Stimulated activated CD4-positive, alpha-beta T cell treated with anti-CD3 and anti-CD28 coated beads, Interleukin-15, amount 100 ng/mL, for 1 hour (primary cell): ENCODE results near the gene OGDH.

ENCODE experiments used
- DNase-seq, 2 donors: peaks; one replicate each; pipeline ENCODE4 v3.0.0-alpha.2; 2020; ENCODE audit warnings: low read depth in 1 of 2, low spot score in 1 of 2

OGDH gene

DNA sequence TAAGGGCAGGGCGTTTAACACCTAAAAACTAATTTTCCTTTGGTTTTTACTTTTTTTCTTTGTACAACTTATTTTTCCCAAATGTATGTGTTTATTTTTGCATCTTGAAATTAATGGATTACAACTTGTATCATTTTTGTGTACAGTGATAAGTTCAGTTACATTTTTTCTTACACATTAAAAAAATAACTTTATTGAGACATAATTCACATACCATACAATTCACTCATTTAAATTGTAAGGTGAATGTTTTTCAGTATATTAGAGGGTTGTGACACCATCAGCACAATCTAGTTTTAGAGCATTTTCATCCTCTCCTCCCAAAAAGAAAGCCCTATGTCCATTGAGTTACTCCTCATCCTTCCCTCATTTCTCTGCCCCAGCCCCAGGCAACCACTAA lies 11.6 kb downstream of the OGDH start:
- DNase-seq: no peak

DNA sequence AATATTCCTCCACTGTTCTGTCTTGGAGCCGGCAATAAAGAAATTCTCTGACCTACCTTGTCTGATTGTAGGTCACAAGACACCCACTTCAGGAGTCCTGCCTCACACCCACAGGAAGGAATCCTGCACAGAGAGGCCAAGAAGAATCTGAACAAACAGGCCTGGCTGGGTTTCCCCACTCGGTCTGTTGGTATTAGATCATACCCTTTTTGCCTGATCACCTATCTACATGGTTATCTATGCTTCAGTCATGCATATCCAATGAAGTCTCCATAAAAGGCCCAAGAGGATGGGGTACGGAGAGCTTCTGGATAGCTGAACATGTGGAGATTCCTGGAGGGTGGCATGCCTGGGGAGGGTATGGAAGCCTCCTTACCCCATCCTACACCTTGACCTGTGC lies 12.3 kb downstream of the OGDH start:
- no peak for DNase-seq

DNA sequence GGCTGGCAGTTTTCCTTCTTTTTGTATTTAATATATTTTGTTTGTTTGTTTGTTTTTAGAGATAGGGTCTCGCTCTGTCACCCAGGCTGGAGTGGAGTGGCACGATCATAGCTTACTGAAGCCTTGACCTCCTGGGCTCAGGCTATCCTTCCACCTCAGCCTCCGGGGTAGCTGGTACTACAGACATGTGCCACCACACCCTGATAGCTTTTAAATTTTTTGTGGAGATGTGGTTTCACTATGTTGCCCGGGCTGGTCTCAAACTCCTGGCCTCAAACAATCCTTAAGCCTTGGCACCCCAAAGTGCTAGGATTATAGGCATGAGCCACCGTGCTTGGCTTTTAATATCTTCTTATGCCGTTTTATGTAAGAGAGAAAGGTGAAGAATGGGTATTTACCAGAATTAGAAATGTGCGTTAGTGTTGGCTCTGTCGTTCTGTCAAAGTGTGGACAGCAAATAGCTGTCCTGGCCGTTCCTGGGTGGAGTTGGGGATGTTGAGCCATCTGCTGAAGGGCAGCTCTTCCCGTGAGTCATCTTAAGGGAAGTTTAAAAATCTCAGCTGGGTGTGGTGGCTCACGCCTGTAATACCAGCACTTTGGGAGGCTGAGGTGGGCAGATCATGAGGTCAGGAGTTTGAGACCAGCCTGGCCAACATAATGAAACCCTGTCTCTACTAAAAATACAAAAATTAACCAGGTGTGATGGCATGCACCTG lies 14.8 kb downstream of the OGDH start:
- no peak for DNase-seq

DNA sequence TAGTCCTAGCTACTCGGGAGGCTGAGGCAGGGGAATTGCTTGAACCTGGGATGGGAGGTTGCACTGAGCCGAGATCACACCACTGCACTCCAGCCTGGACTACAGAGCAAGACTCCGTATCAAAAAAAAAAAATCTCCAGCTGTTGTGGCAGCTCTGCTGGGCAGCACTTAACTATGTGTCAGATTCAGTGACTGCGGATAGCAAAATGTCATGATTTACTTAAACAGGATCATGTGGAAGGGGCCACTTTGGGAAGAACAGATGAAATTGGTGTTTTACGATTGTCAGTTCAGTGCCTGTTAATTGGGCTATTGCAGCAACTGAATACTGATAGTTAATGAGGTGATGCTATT lies 15.3 kb downstream of the OGDH start:
- no peak for DNase-seq

DNA sequence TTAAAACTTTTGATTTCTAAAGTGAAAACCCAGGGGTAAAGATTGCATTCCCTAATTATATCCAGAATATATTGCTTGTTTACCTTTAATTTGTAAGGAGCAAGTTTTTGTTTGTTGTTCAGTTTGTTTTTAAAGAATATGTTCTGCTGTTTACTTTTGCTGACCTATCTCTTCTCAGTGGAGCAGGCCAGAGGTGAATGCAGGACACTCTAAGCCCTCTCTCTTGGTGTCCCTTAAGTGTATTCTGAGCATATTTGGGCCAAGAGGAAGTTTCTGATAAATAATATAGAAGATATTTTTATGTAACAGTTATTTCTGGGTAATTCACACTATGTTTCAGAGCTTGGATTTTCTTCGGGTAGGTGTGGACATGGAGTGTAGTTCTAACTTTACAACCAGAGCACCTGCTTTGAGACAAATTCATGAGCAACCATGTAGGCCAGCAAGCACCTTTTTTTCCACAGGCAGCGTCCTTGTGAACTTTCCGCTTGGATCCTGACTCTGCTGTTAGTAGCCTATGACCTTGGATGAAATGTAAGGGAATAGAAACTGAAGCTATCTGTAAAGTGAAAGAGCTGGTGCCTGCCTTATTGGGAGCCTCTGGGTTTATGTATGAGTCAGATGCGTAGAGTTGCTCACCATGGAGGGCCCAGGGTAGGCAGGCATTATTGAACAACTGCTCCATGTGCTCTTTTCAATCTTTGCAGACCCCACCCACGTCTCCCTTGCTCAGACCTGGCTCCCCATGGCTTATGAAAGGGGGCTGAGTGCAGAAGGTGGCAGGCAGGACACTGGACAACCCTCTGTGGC lies 16.1 kb downstream of the OGDH start:
- no peak for DNase-seq

DNA sequence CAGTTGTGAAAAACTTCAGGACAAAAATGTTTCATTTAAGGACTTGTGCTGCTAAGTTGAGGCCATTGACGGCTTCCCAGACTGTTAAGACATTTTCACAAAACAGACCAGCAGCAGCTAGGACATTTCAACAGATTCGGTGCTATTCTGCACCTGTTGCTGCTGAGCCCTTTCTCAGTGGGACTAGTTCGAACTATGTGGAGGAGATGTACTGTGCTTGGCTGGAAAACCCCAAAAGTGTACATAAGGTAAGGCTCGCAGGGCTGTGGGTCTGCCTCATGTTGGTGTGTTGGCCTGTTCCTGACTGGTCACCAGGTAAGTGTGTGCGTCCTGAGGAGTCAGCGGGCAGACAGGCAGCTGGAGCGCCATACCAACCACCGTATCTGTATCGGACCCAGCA lies 17.9 kb downstream of the OGDH start:
- DNase-seq: no peak

DNA sequence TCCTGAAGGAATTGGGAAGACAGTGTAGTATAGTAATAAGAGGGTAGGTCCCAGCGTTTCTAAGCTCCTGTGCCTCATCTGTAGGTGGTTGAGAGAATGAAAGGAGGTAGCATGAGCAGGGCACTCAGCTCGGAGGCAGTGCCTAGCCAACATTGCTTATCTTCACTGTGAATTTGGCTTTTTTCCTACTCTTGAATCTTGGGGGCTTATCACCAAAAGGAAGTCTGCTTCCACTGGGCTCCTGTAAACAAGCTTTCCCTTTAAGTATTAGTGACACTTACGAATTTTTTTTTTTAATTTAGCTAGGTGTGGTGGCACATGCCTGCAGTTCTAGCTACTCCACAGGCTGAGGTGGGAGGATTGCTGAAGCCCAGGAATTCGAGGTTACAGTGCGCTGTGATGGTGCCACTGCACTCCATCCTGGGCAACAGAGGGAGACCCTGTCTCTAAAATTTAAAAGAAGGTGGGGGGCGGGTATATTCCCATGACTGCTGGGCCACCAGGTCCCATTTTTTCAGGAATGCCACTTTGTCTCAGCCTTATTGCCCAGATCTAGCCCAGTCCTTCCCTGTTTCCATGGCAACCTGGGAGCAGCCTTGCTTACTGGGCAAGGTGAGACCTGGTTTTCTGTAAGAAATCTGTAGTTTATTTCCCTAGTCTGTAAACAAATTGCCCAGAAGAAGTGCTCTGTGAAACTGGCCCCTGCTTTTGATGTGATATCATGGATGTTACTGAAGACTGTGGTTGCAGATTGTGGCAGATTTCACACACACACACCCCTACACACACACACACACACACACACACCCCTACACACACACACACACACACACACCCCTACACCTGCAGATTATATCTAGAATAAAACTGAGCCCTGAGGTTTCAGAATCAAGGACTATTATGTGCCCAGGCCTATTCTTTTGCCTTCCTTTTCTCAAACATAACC lies 19.4 kb downstream of the OGDH start:
- no peak for DNase-seq

DNA sequence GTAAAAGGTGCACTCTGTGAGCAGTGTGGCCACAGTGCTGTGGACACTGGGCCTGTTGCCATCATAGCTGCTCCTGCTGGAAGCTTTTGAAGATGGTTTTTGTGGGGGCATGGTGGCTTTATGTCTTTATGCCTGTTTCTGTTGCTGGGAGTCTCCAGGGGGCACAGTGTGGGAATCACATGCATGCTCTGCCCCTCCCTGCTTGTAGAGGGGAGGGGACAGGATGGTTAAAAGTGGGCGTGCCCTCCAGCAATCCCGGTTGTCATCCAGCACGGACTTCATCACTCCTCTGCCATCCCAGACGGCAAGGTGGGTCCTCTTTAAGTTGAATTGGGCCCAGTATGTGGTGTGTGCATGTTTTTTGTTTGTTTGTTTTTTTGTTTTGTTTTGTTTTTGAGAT lies 20.2 kb downstream of the OGDH start:
- DNase-seq: no peak

DNA sequence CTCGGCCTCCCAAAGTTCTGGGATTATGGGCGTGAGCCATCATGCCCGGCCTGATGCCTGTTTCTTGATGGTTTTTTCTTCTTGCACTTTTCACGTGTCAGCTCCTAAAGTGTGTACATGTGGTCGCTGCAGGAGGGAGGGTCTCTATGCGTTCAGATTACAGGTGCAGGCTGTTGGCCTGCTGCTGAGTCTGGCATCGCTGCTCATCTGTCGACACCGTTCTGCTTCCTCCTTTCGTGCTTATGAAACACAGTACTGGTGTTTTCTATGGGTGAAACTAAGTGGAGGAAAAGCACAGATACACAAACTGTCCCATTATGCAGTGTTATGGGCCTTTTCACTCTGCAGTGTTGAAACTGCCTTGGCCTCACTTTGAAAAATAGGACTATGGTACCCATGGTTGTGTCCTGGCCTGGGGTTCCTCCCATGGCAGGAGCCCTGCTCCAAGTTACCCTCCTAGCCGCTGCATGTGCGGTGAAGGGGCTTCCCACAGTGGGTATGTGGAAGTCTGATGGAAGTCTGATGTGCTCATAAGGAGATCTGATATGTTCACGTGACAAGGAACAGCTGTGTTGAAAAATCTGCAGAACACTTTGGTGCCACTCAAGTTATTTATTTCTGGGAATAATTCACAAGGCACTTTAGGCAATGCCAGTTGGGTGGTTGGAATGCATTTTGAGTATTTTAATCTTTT lies 23.5 kb downstream of the OGDH start:
- DNase-seq: no peak

DNA sequence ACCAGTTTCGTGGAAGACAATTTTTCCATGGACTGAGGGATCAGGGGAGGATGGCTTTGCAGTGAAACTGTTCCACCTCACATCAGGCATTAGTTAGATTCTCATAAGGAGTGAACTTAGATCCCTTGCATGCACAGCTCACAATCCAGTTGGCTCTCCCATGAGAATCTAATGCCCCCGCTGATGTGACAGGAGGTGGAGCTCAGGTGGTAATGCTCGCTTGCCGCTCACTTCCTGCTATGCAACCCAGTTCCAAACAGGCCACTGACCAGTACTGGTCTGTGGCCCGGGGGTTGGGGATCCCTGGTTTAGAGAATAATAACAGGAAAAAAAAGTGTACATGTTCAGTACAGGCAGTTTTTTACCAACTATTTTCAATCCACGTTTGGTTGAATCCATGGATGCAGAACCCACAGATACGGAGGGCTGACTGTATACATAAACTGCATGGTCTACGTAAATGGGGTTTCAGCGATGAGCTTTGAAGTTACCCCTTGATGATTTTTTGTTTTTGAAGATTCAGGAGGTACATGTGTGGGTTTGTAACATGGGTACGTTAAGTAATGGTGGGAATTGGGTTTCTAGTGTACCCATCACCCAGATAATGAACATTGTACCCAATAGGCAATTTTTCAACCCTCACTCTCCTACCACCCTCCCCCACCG lies 24.5 kb downstream of the OGDH start:
- DNase-seq: no peak

DNA sequence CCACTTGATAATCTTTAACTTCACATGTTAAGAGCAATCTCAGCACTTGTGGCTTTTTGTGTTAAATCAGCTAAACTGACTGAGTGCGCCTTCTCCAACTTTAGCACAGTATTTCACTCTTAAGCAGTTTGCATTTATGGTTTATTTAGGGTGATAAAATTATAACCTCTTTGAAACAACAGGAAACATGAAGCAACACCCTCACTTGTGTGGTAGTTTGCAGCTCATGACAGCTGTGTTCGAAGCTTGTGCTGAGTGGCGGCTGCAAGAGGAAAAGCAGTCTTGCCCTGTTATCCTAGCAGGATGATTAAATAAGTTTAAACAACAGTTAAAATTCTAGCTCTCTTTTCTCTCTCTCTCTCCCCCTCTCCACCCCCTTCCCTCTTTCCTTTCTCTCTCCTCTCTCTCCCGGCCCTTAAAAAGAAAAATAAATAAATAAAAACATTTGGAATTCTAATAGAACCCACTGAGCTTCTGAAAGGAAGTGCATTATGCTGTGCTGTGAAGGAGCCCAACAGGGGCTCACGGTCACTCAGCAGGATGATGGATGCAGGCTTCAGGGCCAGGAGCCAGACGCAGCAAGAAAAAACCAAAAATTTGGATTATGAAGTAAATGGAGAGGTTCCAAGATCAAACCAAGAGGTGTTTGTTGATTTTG lies 25.2 kb downstream of the OGDH start:
- no peak for DNase-seq

DNA sequence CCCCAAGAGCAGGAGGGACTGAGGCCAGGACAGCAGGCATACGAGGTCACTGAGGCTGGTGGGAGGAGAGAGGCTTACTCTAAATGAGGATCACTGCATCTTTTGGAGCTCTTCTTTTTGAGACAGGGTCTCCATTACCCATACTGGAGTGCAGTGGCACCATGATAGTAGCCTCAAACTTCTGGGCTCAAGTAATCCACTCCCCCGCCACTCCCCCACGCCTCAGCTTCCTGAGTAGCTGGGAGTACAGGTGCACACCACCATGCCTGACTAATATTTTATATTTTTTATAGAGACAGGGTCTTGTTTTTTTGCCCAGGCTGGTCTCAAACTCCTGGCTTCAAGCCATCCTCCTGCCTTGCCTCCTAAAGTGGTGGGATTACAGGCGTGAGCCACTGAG lies 25.8 kb downstream of the OGDH start:
- DNase-seq: no peak

DNA sequence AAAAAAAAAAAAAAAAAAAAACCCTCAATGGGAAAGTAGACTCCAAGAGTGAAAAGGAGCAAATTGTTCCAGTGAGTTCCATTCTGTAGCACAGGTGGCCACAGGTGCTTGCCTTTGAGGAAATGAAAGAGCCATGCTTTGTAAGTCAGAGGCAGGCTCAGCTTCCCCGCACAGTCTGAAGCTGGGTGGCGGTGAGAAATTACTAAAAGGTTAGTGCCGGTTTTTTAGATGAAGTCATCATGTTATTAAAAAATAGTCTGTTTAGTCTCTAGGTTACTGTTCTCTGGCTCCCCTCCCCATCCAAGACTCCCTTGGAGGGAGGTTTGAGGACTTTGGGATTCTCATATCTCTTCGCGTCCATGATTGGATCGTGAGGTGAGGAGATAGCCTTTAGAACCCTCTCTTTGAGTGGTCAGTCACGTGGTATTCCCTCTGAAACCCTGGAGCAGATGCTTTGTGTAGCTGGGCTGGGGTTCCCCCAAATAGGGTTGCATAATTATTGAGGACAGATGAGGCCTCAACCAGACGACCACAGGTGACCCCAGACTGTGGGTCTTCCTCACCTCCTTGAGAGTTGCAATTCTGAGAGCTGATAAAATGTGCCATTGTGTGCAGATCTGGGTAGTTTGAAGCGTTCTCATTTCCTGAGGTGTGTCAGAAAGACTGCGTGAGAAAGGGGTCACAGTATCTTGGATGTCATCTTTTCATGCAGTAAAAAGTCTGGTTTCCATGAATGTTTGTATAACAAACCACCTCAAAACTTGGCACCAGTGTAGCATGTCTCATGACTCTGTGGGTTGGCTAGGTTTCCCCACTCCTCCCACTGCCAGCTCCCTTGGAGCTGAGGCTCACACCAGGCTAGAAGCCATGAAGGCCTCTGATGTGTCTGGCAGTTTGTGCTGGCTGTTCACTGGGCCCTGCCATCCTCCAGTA lies 27.1 kb downstream of the OGDH start:
- peak; percentile 27 to 31 for DNase-seq

DNA sequence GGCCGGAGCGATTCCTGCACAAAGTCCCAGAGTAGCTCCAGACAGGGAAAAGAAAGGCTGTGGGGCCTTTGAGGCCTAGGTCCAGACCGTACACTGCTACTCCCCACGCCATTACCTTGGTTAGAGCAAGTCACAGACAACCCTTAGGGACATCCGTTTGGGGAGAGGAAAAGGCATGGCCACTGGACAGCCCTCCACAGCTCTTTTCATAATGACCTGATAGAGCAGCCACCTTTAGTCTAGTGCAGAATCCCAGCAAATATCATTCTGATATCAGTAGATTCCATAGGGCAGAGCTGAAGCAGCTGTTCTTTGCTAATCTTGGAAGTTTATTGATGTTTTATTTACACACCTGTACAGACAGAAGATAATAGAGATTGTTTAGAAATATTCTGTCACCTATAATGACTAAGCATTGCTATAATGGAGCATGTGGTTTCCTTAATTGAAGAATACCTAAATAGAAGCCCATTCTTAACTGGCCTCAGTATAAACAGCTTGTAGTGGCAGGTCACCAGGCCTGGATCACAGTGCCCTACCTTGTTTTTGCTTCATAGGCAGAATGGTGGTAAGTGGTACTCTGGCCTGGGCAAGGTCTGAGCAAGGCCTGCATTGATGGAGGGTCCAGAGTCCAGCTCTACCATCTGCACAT lies 27.9 kb downstream of the OGDH start:
- DNase-seq: no peak

DNA sequence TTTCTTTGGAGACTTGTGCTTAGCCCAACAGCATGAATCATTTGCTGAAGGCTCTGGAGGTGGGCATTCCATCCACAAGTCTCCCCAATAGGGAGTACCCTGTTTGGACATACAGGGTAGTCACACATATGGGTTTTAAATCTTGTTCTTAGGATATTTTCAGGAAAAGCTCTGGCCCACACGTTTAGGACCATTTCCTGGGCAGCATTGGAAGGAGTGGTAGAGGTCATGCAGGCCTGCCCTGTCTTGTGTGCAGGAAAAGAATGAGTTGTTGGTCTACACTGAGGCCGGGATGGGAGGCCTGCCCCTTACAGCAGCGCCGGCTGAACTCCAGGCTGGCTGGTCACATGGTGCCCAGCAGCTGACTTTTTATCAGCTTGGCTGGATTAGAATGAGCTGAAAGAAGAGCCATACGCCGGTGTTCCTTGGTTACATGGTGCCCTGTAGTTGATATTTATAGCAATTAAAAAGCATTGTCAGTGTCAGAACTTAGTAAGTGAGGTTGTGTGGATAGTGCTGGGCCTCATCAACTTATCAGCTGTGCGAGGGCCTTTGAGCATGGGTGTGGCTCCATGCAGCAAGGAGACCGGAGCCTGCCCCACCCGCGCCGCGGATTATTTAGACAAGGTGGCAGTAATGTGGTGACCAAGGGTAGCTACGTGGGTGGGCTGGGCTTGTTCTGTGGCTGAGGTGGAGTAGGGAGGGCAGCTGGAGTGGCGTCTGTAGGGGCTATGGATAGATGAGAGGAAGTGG lies 28.6 kb downstream of the OGDH start:
- no peak for DNase-seq

DNA sequence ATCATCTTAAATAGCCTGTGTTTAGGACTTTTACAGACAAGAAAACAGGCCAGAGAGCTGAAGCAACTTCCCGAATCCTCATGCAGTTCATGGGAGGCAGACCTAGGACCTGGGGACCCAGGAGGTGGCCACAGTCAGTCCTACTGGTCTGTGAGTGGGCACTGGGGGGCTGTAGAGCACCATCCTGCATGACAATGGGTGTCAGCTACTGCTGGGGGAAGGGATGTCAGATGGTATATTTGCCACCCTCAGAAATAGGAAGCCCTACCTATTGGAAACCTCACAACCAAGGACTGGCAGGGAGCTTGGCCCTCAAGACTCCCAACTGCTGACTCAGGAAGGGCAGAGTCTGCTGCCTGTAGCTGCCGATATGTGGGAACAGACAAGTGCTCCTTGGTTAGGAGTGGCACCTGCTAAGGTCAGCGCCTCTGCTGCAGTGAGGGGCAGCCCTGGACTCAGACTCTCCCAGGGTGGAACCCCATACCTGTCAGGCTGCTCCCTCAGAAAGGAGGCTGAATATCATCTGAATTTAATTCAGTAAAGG lies 29.7 kb downstream of the OGDH start:
- no peak for DNase-seq

DNA sequence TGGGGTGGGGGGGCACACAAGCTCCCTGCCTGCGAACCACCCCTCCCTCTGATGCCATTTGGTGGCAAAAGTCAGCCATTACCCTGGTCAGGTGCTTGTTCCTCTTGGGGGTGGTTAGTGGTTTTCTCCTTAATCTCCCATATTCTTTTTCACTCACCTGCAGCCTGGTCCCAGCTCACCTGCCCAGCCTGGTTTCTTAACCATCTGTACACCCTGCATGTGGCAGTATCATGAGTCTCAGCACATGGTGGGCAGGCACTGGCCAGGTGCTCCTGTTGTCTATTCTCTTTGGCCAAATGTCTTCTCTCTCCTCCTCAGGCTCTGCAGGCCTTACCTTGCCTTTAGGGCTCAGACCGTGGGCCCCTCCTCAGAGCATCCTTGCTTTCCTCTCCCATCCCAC lies 30.5 kb downstream of the OGDH start:
- no peak for DNase-seq
